Loucy (cell line): ENCODE data around the gene KRTAP4-5.
"Not testable (repeated sequence)": the region's sequence is repeated elsewhere in the genome, so short reads cannot be mapped to it uniquely, and the experiment has no call there.

ENCODE experiments used
- CTCF ChIP-seq: fragments of 200-600 bp; sonication (generic); conservative IDR thresholded peaks from 2 replicates; pipeline ENCODE4 v1.5.1; 2014; ENCODE audit warnings: mild to moderate bottlenecking, antibody characterized with exemption, low read length
- EZH2phosphoT487 ChIP-seq: fragments of 200-600 bp; IDR thresholded peaks from 2 replicates; pipeline ENCODE4 v1.6.1; 2018; ENCODE audit warnings: antibody characterized with exemption, mild to moderate bottlenecking, moderate library complexity, borderline replicate concordance

- not testable (repeated sequence) for TF ChIP-seq CTCF, EZH2phosphoT487
Observed at GRCh38 chr17:41160190-41160589, 10.6 kb upstream of the KRTAP4-5 start.
